HCT116 (cell line): Measurements from ENCODE around the gene ARF5. TPM values are rescaled to one million over a fixed set of nuclear protein-coding genes. Genes with fewer than 3 reads are reported as not detected.

ENCODE experiments used
- ATAC-seq: fragments of 200-7000 bp; cut with Tn5 transposase; 2 replicates; pipeline ENCODE4 v1.9.1; 2020; ENCODE audit warnings: mild to moderate bottlenecking, moderate library complexity
- BruUV-seq: library from RNA; stranded (reverse); fragments of 400-500 nt; replicated peaks from 2 replicates; lab custom pipeline; 2021; lab: Mats Ljungman, UMichigan
- CTCF ChIA-PET: fragments of 300-600 bp; sonication (Branson Sonifier 250); formaldehyde crosslinking; loops from one replicate; lab custom pipeline; 2021; ENCODE audit warnings: antibody characterized with exemption; lab: Charles Lee
- POLR2A ChIA-PET: fragments of 300-600, 350-600 bp; sonication (Branson Sonifier 250); formaldehyde crosslinking; loops from one replicate; lab custom pipeline; 2021; ENCODE audit warnings: antibody characterized with exemption; lab: Charles Lee
- RAD21 ChIA-PET, 2 experiments: fragments of 300-600 bp; sonication (Branson Sonifier 250); formaldehyde crosslinking; loops; one replicate each; lab custom pipeline; 2023; ENCODE audit warnings: low total read pairs in 2 of 2; ENCODE audit not compliant: uncharacterized antibody in 2 of 2, unreplicated experiment in 2 of 2, low non-redundant PET in 1 of 2; lab: Charles Lee
- DNase-seq: peaks from one replicate; pipeline ENCODE4 v3.0.0-alpha.2; 2010; ENCODE audit warnings: low read depth, low spot score
- H2AFZ ChIP-seq: fragments of 200-600 bp; shearing (Covaris generic), sonication (generic); 2 replicates; pipeline ENCODE4 v1.6.1; 2017; ENCODE audit warnings: low read depth, mixed run types, mixed read lengths, antibody characterized with exemption, low read length; ENCODE audit not compliant: poor library complexity, severe bottlenecking
- H3K27ac ChIP-seq: 2 replicates; pipeline ENCODE4 v1.5.1; 2012; ENCODE audit warnings: low read depth, low read length
- H3K27me3 ChIP-seq: fragments of 200-600 bp; sonication (generic); 2 replicates; pipeline ENCODE4 v1.6.1; 2016; ENCODE audit warnings: mixed run types, low read length, mixed read lengths; ENCODE audit not compliant: insufficient read depth
- H3K36me3 ChIP-seq, 2 experiments: fragments of 200-500 bp in 1 of 2; fragments of 200-600 bp in 1 of 2; sonication (Bioruptor generic) in 1 of 2; sonication (generic) in 1 of 2; 2 replicates each; pipeline versions ENCODE4 v1.5.1 to v1.6.1; 2014 to 2016; ENCODE audit warnings: low read length in 2 of 2, inconsistent platforms in 1 of 2, mixed read lengths in 1 of 2, mixed run types in 1 of 2; ENCODE audit not compliant: insufficient read depth in 2 of 2, control insufficient read depth in 1 of 2
- H3K4me1 ChIP-seq, 2 experiments: fragments of 200-600 bp in 1 of 2; sonication (generic) in 1 of 2; 2 replicates each; pipeline versions ENCODE4 v1.5.1 to v1.6.1; 2012 to 2017; ENCODE audit warnings: low read length in 2 of 2, inconsistent platforms in 1 of 2, mild to moderate bottlenecking in 1 of 2, mixed read lengths in 1 of 2, mixed run types in 1 of 2, moderate library complexity in 1 of 2; ENCODE audit not compliant: insufficient read depth in 2 of 2, control insufficient read depth in 1 of 2
- H3K4me2 ChIP-seq: fragments of 200-600 bp; sonication (generic); 2 replicates; pipeline ENCODE4 v1.6.1; 2017; ENCODE audit warnings: mixed run types, low read length, mixed read lengths
- H3K4me3 ChIP-seq, 2 experiments: fragments of 200-600 bp in 1 of 2; sonication (generic) in 1 of 2; replicated peaks in 1 of 2; 2 replicates each; pipeline ENCODE4 v1.5.1; 2011 to 2016; ENCODE audit warnings: low read length in 2 of 2, control low read depth in 1 of 2, low read depth in 1 of 2, mild to moderate bottlenecking in 1 of 2, mixed read lengths in 1 of 2, mixed run types in 1 of 2
- H3K79me2 ChIP-seq: fragments of 200-600 bp; sonication (generic); 2 replicates; pipeline ENCODE4 v1.6.1; 2017; ENCODE audit warnings: mild to moderate bottlenecking, mixed run types, low read length, moderate library complexity, mixed read lengths; ENCODE audit not compliant: insufficient read depth
- H3K9ac ChIP-seq: fragments of 200-600 bp; sonication (generic); 2 replicates; pipeline ENCODE4 v1.6.1; 2016; ENCODE audit warnings: low read length, mixed read lengths
- H3K9me2 ChIP-seq: fragments of 200-600 bp; sonication (generic), shearing (Covaris generic); 2 replicates; pipeline ENCODE4 v1.6.1; 2017; ENCODE audit warnings: mixed run types, mild to moderate bottlenecking, moderate library complexity; ENCODE audit not compliant: insufficient read depth
- H3K9me3 ChIP-seq, 2 experiments: fragments of 200-500 bp in 1 of 2; fragments of 200-600 bp in 1 of 2; sonication (Bioruptor generic) in 1 of 2; sonication (generic) in 1 of 2; 2 replicates each; pipeline ENCODE4 v1.6.1; 2014 to 2017; ENCODE audit warnings: low read length in 2 of 2, mixed read lengths in 2 of 2, inconsistent platforms in 1 of 2, low read depth in 1 of 2, mild to moderate bottlenecking in 1 of 2, mixed run types in 1 of 2, moderate library complexity in 1 of 2; ENCODE audit not compliant: control insufficient read depth in 1 of 2, insufficient read depth in 1 of 2
- H4K20me1 ChIP-seq: fragments of 200-600 bp; sonication (generic), shearing (Covaris generic); 2 replicates; pipeline ENCODE4 v1.6.1; 2017; ENCODE audit warnings: mixed run types, mild to moderate bottlenecking, moderate library complexity; ENCODE audit not compliant: insufficient read depth
- CBX3 ChIP-seq: IDR thresholded peaks from 2 replicates; pipeline ENCODE4 v1.6.1; 2012; ENCODE audit warnings: low read depth
- CEBPB ChIP-seq: IDR thresholded peaks from 2 replicates; pipeline ENCODE4 v1.6.1; 2012; ENCODE audit warnings: low read depth
- EGR1 ChIP-seq: IDR thresholded peaks from 2 replicates; pipeline ENCODE4 v1.6.1; 2012; ENCODE audit warnings: low read depth
- ELF1 ChIP-seq: IDR thresholded peaks from 2 replicates; pipeline ENCODE4 v1.6.1; 2012; ENCODE audit warnings: low read depth, borderline replicate concordance
- EZH2phosphoT487 ChIP-seq: fragments of 200-600 bp; IDR thresholded peaks from 2 replicates; pipeline ENCODE4 v1.6.1; 2018; ENCODE audit warnings: antibody characterized with exemption, borderline replicate concordance
- FOSL1 ChIP-seq: IDR thresholded peaks from 2 replicates; pipeline ENCODE4 v1.6.1; 2012; ENCODE audit warnings: low read depth
- JUND ChIP-seq: IDR thresholded peaks from 2 replicates; pipeline ENCODE4 v1.6.1; 2012
- POLR2A ChIP-seq: IDR thresholded peaks from 2 replicates; pipeline ENCODE4 v1.7.0; 2011; ENCODE audit warnings: borderline replicate concordance; ENCODE audit not compliant: insufficient read depth, insufficient read length; ENCODE audit errors: extremely low read depth
- POLR2AphosphoS5 ChIP-seq: IDR thresholded peaks from 2 replicates; pipeline ENCODE4 v1.6.1; 2011; ENCODE audit warnings: mild to moderate bottlenecking, low read depth, low read length, moderate library complexity
- RAD21 ChIP-seq: IDR thresholded peaks from 2 replicates; pipeline ENCODE4 v1.6.1; 2012; ENCODE audit warnings: low read depth, mild to moderate bottlenecking
- SIN3A ChIP-seq: IDR thresholded peaks from 2 replicates; pipeline ENCODE4 v1.6.1; 2012; ENCODE audit warnings: low read depth
- SP1 ChIP-seq: IDR thresholded peaks from 2 replicates; pipeline ENCODE4 v1.6.1; 2012; ENCODE audit warnings: low read depth
- SRF ChIP-seq: IDR thresholded peaks from 2 replicates; pipeline ENCODE4 v1.6.1; 2012; ENCODE audit warnings: low read depth
- TCF7L2 ChIP-seq: IDR thresholded peaks from 2 replicates; pipeline ENCODE4 v1.7.0; 2011; ENCODE audit warnings: borderline replicate concordance, inconsistent platforms; ENCODE audit not compliant: insufficient read depth, insufficient read length; ENCODE audit errors: extremely low read depth
- YY1 ChIP-seq: IDR thresholded peaks from 2 replicates; pipeline ENCODE4 v1.6.1; 2011; ENCODE audit warnings: low read length, low read depth, moderate library complexity, mild to moderate bottlenecking; ENCODE audit not compliant: insufficient replicate concordance; ENCODE audit errors: extremely low read depth
- ZFX ChIP-seq: fragments of 450-650 bp; IDR thresholded peaks from 2 replicates; pipeline ENCODE4 v1.6.1; 2017
- ZNF274 ChIP-seq: fragments of 200-500 bp; sonication (Bioruptor generic); IDR thresholded peaks from 2 replicates; pipeline ENCODE4 v1.6.1; 2014; ENCODE audit warnings: mild to moderate bottlenecking, low read depth, low read length, inconsistent platforms
- intact Hi-C: fragments of 100-400 bp; cut with micrococcal nuclease; formaldehyde crosslinking; loops from 2 replicates; pipeline ENCODE4 v1.10.0; 2022
- total RNA-seq: library from RNA; stranded (reverse); gene quantifications from one replicate; pipeline ENCODE4 v1.2.1, GENCODE V29; 2021; ENCODE audit not compliant: unreplicated experiment
- TF ChIP-seq, protein P1 (sequence below): IDR thresholded peaks from 2 replicates; pipeline ENCODE4 v1.6.1; 2011; ENCODE audit warnings: mild to moderate bottlenecking, low read length, moderate library complexity; ENCODE audit not compliant: insufficient replicate concordance; ENCODE audit errors: extremely low read depth
- TF ChIP-seq, protein P2 (sequence below): IDR thresholded peaks from 2 replicates; pipeline ENCODE4 v1.6.1; 2012; ENCODE audit warnings: low read depth
- TF ChIP-seq, protein P3 (sequence below): IDR thresholded peaks from 2 replicates; pipeline ENCODE4 v1.6.1; 2012

ARF5 gene
- total RNA-seq, 1 experiment from 2014 or later: 204 TPM

DNA sequence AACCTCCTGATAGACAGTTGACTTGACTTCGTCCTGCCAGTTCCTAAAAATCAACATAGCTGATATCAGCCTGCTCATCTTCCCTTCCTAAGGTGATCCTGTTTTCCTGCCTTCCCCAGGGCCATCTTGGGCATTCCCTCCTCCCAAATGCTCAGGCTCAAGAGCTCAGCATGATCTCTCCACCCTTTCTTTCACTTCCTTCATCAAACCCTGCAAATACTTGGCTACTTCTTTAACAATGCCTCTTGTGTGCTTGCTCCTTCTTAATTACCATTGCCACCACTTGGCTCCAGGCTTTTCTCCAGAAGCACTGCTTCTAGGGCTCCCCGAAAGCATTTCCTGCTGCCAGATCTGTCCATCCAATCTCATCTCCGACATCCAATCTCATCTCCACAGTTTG is 12.7 kb downstream of the ARF5 start:
- Histone ChIP-seq H3K27me3 (peaks cover 5% of the 10 kb centered on the region; the same call in 1 of the 2 replicates), H3K79me2 (no peaks in the 10 kb centered on the region), H3K4me1 (peaks cover 0 to 5% of the 10 kb centered on the region in 2 experiments; a peak in 2 of 4 replicates), H3K9ac (no peak overlapping the region), H3K4me3 (no peak overlapping the region), H3K9me2 (no peaks in the 10 kb centered on the region), H3K27ac (no peak overlapping the region), H3K4me2 (no peak overlapping the region), H2AFZ (no peak overlapping the region), H3K36me3 (no peaks in the 10 kb centered on the region), H3K9me3 (no peaks in the 10 kb centered on the region), H4K20me1 (no peaks in the 10 kb centered on the region)
- intact Hi-C loops: no loop called here
- ATAC-seq: no peak
- no TSS peak for BruUV-seq
- no peak for DNase-seq
- POLR2A ChIA-PET: no interaction called here
- RAD21 ChIA-PET: no interaction called here
- TF ChIP-seq ZFX: no peak
- TF ChIP-seq CBX3: no peak
- no peak for TF ChIP-seq TCF7L2
- no peak for TF ChIP-seq JUND
- TF ChIP-seq YY1: no peak
- TF ChIP-seq, protein P1, sequence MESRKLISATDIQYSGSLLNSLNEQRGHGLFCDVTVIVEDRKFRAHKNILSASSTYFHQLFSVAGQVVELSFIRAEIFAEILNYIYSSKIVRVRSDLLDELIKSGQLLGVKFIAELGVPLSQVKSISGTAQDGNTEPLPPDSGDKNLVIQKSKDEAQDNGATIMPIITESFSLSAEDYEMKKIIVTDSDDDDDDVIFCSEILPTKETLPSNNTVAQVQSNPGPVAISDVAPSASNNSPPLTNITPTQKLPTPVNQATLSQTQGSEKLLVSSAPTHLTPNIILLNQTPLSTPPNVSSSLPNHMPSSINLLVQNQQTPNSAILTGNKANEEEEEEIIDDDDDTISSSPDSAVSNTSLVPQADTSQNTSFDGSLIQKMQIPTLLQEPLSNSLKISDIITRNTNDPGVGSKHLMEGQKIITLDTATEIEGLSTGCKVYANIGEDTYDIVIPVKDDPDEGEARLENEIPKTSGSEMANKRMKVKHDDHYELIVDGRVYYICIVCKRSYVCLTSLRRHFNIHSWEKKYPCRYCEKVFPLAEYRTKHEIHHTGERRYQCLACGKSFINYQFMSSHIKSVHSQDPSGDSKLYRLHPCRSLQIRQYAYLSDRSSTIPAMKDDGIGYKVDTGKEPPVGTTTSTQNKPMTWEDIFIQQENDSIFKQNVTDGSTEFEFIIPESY: no peak
- TF ChIP-seq ZNF274: no peak
- TF ChIP-seq, protein P2, sequence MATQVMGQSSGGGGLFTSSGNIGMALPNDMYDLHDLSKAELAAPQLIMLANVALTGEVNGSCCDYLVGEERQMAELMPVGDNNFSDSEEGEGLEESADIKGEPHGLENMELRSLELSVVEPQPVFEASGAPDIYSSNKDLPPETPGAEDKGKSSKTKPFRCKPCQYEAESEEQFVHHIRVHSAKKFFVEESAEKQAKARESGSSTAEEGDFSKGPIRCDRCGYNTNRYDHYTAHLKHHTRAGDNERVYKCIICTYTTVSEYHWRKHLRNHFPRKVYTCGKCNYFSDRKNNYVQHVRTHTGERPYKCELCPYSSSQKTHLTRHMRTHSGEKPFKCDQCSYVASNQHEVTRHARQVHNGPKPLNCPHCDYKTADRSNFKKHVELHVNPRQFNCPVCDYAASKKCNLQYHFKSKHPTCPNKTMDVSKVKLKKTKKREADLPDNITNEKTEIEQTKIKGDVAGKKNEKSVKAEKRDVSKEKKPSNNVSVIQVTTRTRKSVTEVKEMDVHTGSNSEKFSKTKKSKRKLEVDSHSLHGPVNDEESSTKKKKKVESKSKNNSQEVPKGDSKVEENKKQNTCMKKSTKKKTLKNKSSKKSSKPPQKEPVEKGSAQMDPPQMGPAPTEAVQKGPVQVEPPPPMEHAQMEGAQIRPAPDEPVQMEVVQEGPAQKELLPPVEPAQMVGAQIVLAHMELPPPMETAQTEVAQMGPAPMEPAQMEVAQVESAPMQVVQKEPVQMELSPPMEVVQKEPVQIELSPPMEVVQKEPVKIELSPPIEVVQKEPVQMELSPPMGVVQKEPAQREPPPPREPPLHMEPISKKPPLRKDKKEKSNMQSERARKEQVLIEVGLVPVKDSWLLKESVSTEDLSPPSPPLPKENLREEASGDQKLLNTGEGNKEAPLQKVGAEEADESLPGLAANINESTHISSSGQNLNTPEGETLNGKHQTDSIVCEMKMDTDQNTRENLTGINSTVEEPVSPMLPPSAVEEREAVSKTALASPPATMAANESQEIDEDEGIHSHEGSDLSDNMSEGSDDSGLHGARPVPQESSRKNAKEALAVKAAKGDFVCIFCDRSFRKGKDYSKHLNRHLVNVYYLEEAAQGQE: no peak
- no peak for TF ChIP-seq EZH2phosphoT487
- no peak for TF ChIP-seq SP1
- TF ChIP-seq FOSL1: no peak
- no peak for TF ChIP-seq ELF1
- no peak for TF ChIP-seq CEBPB
- no peak for TF ChIP-seq SRF
- no peak for TF ChIP-seq POLR2A
- TF ChIP-seq RAD21: no peak
- no peak for TF ChIP-seq SIN3A
- TF ChIP-seq, protein P3, sequence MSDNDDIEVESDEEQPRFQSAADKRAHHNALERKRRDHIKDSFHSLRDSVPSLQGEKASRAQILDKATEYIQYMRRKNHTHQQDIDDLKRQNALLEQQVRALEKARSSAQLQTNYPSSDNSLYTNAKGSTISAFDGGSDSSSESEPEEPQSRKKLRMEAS: no peak
- no peak for TF ChIP-seq EGR1
- no peak for TF ChIP-seq POLR2AphosphoS5
- CTCF ChIA-PET: interaction anchor here (0.9 kb wide), 1 partner anchor 25 kb away, joined by 3 read pairs; no protein-coding TSS in a partner anchor
